ENCODE data around the gene HSF4. TPM values are rescaled to one million over a fixed set of nuclear protein-coding genes. Genes with fewer than 3 reads are reported as not detected.
A peak's percentile ranks its signal among the peaks of the same experiment; 100 is the strongest.

Gene HSF4
- total RNA-seq, 1 donor from 2014 or later, result 49.9 TPM

GRCh38 chr16:67179421-67180080 is 15.0 kb downstream of the HSF4 start:
- DNase-seq (ENCODE audit: missing footprints) (peak; percentile 65), ATAC-seq (no peak)
- intact Hi-C loops (cut with DNase I), result no loop called here

DNA sequence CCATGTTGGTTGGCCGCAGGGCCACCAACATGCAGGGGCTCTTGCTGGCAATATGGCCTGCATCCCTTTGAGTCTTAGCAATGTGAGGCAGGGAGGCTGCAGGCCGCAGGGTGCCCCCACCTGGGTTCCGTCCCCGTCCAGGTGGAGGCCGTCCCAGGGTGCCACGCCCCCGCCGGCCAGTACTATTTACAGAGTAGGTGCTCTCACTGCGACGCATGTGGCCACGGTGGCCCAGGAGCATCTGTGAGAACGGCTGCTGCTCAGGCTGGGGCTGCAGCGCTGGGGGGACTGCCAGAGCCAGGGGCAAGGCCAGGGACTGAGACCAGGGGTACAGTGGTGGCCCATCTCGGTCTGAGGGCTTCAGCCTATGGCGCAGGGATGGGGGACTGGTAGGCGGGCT is 15.6 kb downstream of the HSF4 start:
- intact Hi-C loops (cut with DNase I), result no loop called here
- DNase-seq (ENCODE audit: missing footprints) (no peak), ATAC-seq (no peak)

DNA sequence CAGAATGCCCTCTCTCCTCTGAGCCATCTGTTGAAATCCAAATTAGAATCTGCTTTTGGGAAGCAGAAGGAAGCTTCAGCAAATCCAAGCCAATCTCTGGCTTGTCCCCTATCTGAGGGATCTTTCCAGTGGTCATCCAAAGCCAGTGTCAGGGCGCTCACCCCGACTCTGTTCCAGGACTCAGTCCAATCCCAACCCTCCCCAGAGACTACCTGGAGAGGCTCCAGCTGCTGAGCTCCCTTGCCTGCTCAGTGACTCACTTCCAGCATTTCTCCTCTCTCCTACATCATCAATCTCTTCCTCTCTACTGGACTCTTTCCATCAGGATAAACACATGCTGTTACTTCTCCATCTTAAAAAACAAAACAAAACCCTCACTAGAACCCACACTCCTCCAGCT is 16.8 kb downstream of the HSF4 start:
- intact Hi-C loops (cut with DNase I), result no loop called here
- peak; percentile 50 for DNase-seq (ENCODE audit: missing footprints)
- no peak for ATAC-seq

GRCh38 chr16:67182288-67182687 is 17.7 kb downstream of the HSF4 start:
- ATAC-seq (no peak), DNase-seq (ENCODE audit: missing footprints) (no peak)
- intact Hi-C loops (cut with DNase I), result no loop called here

DNA sequence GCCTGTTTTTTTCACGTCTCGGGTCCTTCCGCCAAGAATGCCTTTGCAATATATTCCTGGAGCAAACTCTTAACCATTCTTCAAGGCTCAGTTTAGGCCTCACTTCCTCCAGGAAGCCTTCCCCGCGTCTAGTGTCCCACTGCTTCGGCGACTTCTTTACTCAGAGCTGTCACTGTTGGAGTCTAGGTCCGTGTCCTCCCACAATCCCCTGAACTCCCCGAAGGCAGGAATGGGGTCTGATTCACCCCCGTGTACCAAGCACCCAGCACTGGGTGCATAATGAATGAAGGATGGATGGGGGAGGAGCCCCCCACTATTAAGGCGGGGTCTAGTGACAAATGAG is 18.7 kb downstream of the HSF4 start:
- no peak for DNase-seq (ENCODE audit: missing footprints)
- intact Hi-C loops (cut with DNase I), result no loop called here
- ATAC-seq, result no peak

DNA sequence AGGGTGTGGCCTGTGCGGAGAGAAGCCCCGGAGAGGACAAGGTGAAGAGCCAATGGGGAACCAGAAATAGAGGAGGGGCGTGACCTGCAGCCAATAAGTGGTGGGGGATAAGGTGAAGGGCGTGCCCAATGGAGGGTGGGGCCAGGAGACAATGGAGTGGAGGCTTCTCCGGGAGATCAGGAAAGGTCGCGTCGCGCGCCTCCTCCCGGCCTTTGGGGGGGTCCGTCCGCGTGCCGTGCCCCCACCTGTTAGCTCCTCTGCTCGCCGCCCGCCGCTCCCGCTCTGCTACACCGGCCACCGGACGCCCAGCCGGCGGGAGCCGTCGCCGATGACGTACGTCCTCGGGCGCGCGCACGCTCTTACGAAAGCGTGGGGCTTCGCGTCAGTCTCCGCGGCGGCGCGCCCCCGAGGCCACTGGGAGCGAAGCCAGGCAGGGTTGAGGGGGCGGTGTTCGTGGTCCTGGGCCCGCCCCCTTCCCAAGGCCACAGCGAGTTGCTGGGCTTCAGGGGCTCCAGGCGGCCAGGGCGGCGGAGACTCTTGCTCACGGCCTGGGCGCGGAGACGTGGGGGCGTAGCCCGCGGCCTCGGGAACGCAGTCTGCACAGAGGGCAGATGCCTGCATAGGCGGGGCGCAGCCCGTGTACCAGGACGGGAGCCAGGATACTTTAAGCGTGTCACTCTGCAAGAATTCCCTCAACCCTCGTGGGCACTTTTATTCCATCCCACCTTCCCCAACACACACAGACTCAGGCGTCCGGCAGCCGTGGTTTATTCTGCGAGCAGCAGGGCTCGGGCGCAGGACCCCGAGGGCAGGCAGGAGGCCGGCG is 19.3 kb downstream of the HSF4 start, which contains the start of gene MATCAP1:
MATCAP1 (minus strand) TSS at position 337 of the 826 bp plus-strand sequence. CDS start 3,353 bp downstream, outside the sequence.
- DNase-seq (ENCODE audit: missing footprints), result peak; percentile 97
- peak; percentile 96 for ATAC-seq
- intact Hi-C loops (cut with DNase I), result loop anchor here (2.0 kb wide), 1 partner anchor 23 kb away; no protein-coding TSS in a partner anchor

DNA sequence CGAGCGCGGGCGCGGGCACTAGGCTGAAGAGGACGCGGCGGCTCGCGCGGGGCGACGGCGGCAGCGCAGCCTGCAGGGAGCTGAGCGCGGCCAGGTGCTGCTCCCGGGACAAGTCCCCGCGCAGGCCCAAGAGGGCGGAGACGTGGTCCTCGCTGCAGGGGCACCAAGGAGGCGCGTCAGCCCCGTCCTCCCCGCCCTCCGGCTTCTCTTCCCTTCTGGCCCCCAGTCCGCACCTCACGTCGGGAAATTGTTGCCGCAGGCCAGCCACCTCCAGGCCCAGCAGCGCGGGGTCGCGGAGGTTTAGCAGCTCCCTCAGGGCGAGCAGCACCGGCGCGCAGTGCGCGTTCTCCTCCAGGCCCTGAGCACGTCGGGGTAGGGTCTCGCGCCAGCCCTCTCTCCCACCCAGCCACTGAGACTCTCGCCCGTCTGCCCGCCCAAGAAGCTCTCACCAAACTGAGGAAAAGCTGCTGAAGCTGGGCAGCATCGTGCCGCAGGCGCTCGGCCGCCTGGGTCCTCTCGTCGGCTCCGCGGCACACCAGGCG is 20.0 kb downstream of the HSF4 start:
- DNase-seq (ENCODE audit: missing footprints), result no peak
- intact Hi-C loops (cut with DNase I), result loop anchor here (2.0 kb wide), 1 partner anchor 24 kb away; no protein-coding TSS in a partner anchor
- ATAC-seq, result peak; percentile 2

GRCh38 chr16:67184995-67185650 is 20.6 kb downstream of the HSF4 start:
- intact Hi-C loops (cut with DNase I), result loop anchor here (1.0 to 2.0 kb wide), 2 partner anchors 24 to 208 kb away; no protein-coding TSS in a partner anchor
- peak; percentile 59 for ATAC-seq
- DNase-seq (ENCODE audit: missing footprints), result peak; percentile 96

- ATAC-seq (no peak), DNase-seq (ENCODE audit: missing footprints) (no peak)
- intact Hi-C loops (cut with DNase I), result loop anchor here (1.0 to 2.0 kb wide), 2 partner anchors 25 to 208 kb away; no protein-coding TSS in a partner anchor
These were observed 21.1 kb downstream of the HSF4 start for GRCh38 chr16:67185651-67186134.

- DNase-seq (ENCODE audit: missing footprints) (peak; percentile 56), ATAC-seq (no peak)
- intact Hi-C loops (cut with DNase I), result no loop called here
These were observed 22.0 kb downstream of the HSF4 start for GRCh38 chr16:67186550-67186950.

DNA sequence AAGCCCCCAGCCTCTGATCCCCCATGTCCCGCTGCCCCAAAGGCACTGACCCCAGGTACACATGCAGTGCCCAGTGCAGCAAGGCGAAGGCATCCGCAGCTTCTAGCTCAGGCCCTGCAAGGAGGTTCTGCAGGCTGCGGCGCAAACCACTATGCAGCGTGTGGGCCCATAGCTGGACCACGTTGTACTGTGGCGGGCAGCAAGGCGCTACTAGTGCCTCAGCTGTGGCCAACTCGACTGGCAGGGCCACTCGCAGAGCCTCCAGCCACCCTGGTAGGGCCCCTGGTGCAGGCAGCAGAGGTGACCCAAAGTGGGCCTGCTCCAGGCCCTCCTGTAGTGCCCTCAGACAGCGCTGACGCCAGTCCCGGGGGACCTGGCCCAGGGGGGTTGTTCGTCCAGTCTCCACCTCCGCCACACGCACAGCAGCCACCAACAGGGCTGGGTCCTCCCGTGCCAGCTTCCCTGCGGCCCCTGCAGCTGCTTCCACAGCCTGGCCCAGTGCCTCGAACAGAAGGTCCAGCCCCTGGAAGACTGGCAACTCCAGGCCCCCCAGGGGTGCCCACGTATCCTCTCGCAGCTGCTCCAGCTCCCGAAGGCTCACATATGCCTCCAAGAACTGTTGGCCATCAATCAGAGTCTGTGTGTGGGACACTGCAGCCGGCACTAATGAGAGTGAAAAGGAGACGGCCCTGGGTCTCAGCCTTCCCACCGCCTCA is 22.8 kb downstream of the HSF4 start:
- DNase-seq (ENCODE audit: missing footprints) (no peak), ATAC-seq (no peak)
- intact Hi-C loops (cut with DNase I), result no loop called here

- intact Hi-C loops (cut with DNase I), result no loop called here
- DNase-seq (ENCODE audit: missing footprints) (no peak), ATAC-seq (no peak)
These were observed 23.8 kb downstream of the HSF4 start for GRCh38 chr16:67188323-67188722.

GRCh38 chr16:67188798-67189197 is 24.3 kb downstream of the HSF4 start:
- ATAC-seq (no peak), DNase-seq (ENCODE audit: missing footprints) (no peak)
- intact Hi-C loops (cut with DNase I), result no loop called here

GRCh38 chr16:67190041-67190440 is 25.5 kb downstream of the HSF4 start, which contains the start of gene EXOC3L1:
Gene EXOC3L1 (minus strand): TSS chr16:67190136. CDS start chr16:67189676, 460 bp downstream.
- DNase-seq (ENCODE audit: missing footprints) (no peak), ATAC-seq (no peak)
- intact Hi-C loops (cut with DNase I), result no loop called here

- intact Hi-C loops (cut with DNase I), result no loop called here
- DNase-seq (ENCODE audit: missing footprints) (no peak), ATAC-seq (no peak)
These were observed 26.2 kb downstream of the HSF4 start for GRCh38 chr16:67190448-67191399.

DNA sequence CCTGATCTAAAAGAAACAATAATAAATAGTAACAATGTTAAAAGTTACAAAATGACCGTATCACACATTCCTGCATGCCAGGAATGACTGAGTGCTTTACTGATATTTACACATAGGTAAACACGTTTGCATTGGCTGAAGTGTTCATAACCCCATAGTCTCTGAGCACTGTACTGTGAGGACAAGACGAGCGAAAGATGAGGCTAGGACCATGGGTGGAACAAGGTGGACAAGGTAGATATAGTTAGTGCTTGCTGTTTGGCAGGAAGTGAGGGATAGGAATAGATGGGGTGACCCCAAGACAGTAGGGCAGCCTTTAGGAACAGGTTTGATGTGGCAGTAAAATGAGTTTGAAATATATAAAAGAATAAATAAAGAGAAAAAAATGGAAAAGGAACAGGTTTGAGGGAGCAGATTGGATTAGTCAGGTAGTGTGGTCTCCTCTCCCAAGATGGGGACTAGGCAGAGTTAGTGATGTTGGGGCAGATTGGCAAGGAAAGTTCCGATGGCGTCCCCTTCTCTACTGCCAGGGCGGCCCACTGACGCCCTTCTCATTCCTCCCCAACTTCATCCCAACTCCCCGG is 27.0 kb downstream of the HSF4 start:
- intact Hi-C loops (cut with DNase I), result no loop called here
- no peak for ATAC-seq
- no peak for DNase-seq (ENCODE audit: missing footprints)

All from Right ventricle myocardium inferior (tissue), 1 donor.